VCaP (cell line): Measurements from ENCODE around the gene FNIP2.

Experiments used
- H3K27ac ChIP-seq: fragments of 450-650 bp; 2 replicates; pipeline ENCODE4 v1.5.1; 2017
- TF ChIP-seq, protein P1 (sequence below): fragments of 450-650 bp; conservative IDR thresholded peaks from 2 replicates; pipeline ENCODE4 v1.5.1; 2017; ENCODE audit warnings: mild to moderate bottlenecking, moderate library complexity

FNIP2 gene

GRCh38 chr4:158807691-158808090 is 38.9 kb downstream of the FNIP2 start:
- H3K27ac ChIP-seq: peak overlapping the region; percentile 99
- TF ChIP-seq, protein P1, sequence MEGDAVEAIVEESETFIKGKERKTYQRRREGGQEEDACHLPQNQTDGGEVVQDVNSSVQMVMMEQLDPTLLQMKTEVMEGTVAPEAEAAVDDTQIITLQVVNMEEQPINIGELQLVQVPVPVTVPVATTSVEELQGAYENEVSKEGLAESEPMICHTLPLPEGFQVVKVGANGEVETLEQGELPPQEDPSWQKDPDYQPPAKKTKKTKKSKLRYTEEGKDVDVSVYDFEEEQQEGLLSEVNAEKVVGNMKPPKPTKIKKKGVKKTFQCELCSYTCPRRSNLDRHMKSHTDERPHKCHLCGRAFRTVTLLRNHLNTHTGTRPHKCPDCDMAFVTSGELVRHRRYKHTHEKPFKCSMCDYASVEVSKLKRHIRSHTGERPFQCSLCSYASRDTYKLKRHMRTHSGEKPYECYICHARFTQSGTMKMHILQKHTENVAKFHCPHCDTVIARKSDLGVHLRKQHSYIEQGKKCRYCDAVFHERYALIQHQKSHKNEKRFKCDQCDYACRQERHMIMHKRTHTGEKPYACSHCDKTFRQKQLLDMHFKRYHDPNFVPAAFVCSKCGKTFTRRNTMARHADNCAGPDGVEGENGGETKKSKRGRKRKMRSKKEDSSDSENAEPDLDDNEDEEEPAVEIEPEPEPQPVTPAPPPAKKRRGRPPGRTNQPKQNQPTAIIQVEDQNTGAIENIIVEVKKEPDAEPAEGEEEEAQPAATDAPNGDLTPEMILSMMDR: no peak

DNA sequence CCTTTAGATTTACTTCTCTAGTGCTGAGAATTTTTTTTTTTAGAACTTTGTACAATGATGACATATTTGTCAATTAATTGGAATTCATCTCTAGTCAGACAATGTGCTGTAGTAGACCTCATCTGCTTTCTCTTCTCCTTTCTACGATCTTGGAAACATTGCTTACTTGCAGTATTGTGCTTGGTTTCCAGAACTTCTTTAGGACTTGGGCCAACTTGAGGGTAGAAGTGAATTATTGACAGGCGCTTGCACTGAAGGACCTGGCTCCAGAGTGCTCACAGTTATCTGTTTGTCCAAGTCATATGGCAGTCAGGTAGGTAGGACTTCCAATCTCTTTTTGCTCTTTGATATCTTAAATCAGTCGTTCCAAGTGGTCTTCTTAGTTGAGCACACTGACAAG is 39.6 kb downstream of the FNIP2 start:
- H3K27ac ChIP-seq: peak overlapping the region; percentile 99
- TF ChIP-seq, protein P1: no peak

GRCh38 chr4:158809208-158809607 is 40.4 kb downstream of the FNIP2 start:
- peak overlapping the region; percentile 99 for H3K27ac ChIP-seq

DNA sequence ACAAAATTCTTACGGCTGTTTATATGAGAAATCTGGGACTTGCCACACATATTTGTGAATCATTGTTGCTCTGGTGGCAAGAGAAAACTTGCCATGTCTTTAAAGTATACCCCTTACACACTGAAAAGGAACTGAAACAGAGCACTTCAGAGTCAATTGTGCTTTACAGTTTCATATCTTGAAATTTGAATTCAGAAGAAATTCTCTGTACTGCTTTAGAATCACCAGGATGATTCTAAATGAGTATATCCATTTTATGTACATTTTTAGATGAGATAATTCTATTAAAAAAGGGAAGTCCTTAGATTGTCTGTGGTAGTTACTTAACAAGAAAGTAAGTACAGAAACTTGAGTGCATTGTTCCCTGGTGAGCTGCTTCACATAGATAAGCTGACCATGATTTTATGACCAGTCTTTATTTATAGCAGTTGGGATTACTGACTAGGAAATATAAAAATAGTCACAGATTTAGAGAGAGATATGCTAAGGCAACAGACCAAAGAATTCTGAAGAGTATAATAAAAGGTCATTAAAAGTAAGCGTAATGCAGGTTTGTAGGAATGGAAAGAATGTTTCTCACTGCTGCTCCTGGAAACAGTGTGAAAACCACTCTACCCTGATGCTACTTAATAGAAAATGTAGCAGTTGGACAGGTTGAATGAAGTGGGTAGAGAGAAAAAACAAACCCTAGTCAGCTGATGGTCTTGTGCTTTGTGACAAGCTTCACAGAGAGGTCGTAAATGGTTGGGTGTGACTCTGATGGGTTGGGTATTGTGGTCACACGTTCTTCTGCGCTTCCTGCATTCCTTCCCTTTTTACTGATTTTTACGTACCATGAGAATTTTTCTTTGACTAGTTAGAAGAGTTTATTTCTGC is 41.0 kb downstream of the FNIP2 start:
- TF ChIP-seq, protein P1: no peak
- H3K27ac ChIP-seq: peak overlapping the region; percentile 99

GRCh38 chr4:158810487-158811215 is 41.8 kb downstream of the FNIP2 start:
- H3K27ac ChIP-seq: peak overlapping the region; percentile 99

GRCh38 chr4:158811216-158811540 is 42.4 kb downstream of the FNIP2 start:
- TF ChIP-seq, protein P1: no peak
- H3K27ac ChIP-seq: peak overlapping the region; percentile 99

More at GRCh38 chr4:158810487-158811215, 41.8 kb downstream of the FNIP2 start:
- TF ChIP-seq, protein P1: no peak

DNA sequence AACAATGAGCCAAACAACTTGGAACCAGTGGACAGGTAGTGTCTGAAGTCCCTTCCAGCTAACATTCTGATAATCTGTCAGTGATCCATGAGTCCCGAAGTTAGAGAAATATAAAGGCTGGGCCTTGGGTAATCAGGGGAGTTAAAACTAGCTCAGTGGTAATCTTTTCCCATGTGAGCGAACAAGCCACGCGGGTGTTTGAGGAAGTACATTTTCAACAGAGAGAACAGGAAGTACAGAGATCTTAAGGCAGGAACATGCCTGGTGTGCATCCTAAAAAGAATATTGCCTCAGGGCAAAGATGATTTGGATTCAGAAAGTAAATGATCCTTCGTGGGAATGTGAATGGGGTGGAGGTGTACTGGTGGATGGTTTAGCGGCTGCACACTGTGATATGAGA is 42.9 kb downstream of the FNIP2 start:
- TF ChIP-seq, protein P1: 0 out of 2 replicates have a peak, but pooled peaks have one; percentile 6
- peak overlapping the region; percentile 99 for H3K27ac ChIP-seq
